ENCODE results near the gene HES4. TPM values are rescaled to one million over a fixed set of nuclear protein-coding genes. Genes with fewer than 3 reads are reported as not detected.

The HES4 gene
- total RNA-seq, 3 donors from 2014 or later (not counting 1 experiment from before 2014, with no cell fraction given), result 15.4 to 35.5 (median 28.9) TPM

GRCh38 chr1:1004780-1005697, 5.1 kb upstream of the HES4 start:
- intact Hi-C loops (cut with micrococcal nuclease), result no loop called here
- H3K27me3 Mint-ChIP-seq (ENCODE audit: low read depth in 2 of 2), result peaks cover 11 to 31% of the 10 kb centered on the region in 2 donors
- Histone ChIP-seq H3K27ac (ENCODE audit: low read length) (no peak overlapping the region), H3K4me3 (ENCODE audit: low read length) (no peak overlapping the region), H3K27me3 (ENCODE audit: control insufficient read depth, insufficient read depth, low read length) (peaks cover 25% of the 10 kb centered on the region), H3K36me3 (ENCODE audit: control insufficient read depth, insufficient read depth, low read length) (no peaks in the 10 kb centered on the region), H3K9me3 (ENCODE audit: control insufficient read depth, insufficient read depth, low read length) (no peaks in the 10 kb centered on the region), H3K4me1 (ENCODE audit: control insufficient read depth, insufficient read depth, low read length) (peaks cover 49% of the 10 kb centered on the region)
- no peaks in the 10 kb centered on the region for H3K9me3 Mint-ChIP-seq
- WGBS (ENCODE audit: insufficient coverage), result 12% methylated on average over 21 of the region's 21 CpGs
- TF ChIP-seq CTCF (IDR thresholded peaks at IDR 0.05), result no peak
- peak overlapping the region; percentile 68 for H3K4me3 Mint-ChIP-seq
- DNase-seq (no peak), ATAC-seq (peak; percentile 2 to 8 (median 4))
- H3K36me3 Mint-ChIP-seq, result no peaks in the 10 kb centered on the region
- peaks cover 20 to 23% of the 10 kb centered on the region in 2 donors for H3K4me1 Mint-ChIP-seq
- H3K27ac Mint-ChIP-seq, result peak overlapping the region; percentile 43 to 78

DNA sequence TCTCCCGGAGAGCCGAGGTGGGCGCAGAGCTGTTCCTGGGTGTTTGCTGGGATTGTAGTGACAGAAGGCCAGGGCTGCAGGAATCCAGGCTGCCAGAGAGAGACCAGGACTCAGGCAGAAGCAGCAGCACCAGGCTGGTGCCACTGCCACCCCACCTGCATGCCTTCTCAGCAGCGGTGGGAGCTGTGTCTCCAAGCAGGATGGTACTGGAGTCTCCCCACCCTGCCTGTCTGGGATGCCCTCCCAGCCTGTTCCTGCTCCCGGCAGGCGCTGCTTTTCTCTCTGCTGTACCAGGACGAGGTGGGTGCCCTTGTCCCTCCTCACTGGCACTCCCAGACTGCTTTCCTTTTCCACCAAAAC, 4.5 kb upstream of the HES4 start:
- WGBS (ENCODE audit: insufficient coverage), result 55% methylated on average over 7 of the region's 7 CpGs
- Mint-ChIP-seq H3K27ac (peak overlapping the region; percentile 43 to 78), H3K27me3 (ENCODE audit: low read depth in 2 of 2) (peaks cover 11 to 31% of the 10 kb centered on the region in 2 donors), H3K36me3 (no peaks in the 10 kb centered on the region), H3K9me3 (no peaks in the 10 kb centered on the region), H3K4me1 (peaks cover 20 to 23% of the 10 kb centered on the region in 2 donors), H3K4me3 (peak overlapping the region; percentile 65)
- ATAC-seq (no peak), DNase-seq (no peak)
- Histone ChIP-seq H3K36me3 (ENCODE audit: control insufficient read depth, insufficient read depth, low read length) (no peaks in the 10 kb centered on the region), H3K27ac (ENCODE audit: low read length) (no peak overlapping the region), H3K27me3 (ENCODE audit: control insufficient read depth, insufficient read depth, low read length) (peaks cover 27% of the 10 kb centered on the region), H3K9me3 (ENCODE audit: control insufficient read depth, insufficient read depth, low read length) (no peaks in the 10 kb centered on the region), H3K4me1 (ENCODE audit: control insufficient read depth, insufficient read depth, low read length) (peaks cover 46% of the 10 kb centered on the region), H3K4me3 (ENCODE audit: low read length) (no peak overlapping the region)
- no peak for TF ChIP-seq CTCF (IDR thresholded peaks at IDR 0.05)
- intact Hi-C loops (cut with micrococcal nuclease), result no loop called here

DNA sequence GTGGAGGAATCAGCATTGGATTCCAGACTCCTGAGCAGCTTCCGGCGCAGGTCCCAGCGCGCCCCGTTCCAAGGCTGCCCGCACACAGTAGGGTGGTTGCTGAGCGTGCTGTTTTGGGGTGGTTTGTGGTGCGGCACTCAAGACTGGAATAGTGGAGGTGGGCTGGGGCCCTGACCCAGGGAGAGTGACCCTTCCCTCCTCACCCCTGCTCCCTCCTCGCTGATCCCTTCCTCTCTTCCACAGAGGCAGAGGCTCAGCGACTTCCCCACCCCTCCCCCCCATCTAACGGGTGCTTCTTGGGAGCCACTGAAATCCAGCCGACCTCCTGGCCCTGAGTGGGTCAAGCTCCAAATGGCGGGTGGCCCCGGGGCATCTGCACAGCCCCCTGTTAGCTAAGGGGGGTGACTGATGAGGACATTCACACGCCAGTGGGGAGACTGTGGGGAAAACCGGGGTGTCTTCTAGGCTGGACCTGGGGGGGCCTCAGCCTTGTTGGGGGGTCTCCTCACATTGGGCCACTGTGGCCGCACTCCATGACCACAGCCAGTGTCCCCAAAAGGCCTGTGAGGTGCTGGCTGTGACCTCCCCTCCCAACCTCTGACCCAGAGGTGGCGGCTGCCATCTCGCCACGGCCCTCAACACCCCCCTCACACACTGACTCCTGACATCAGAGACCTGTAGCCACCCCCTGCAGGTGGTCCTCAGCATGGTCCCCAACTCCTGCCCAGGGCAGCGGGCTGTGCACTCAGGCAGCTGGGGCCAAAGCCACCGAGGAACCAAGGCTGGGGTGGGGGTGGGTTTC, 3.9 kb upstream of the HES4 start:
- H3K36me3 ChIP-seq (ENCODE audit: control insufficient read depth, insufficient read depth, low read length), result no peaks in the 10 kb centered on the region
- no peak for TF ChIP-seq CTCF (IDR thresholded peaks at IDR 0.05)
- H3K9me3 ChIP-seq (ENCODE audit: control insufficient read depth, insufficient read depth, low read length), result no peaks in the 10 kb centered on the region
- H3K27ac ChIP-seq (ENCODE audit: low read length), result no peak overlapping the region
- no peak overlapping the region for H3K27ac Mint-ChIP-seq
- peaks cover 15 to 17% of the 10 kb centered on the region in 2 donors for H3K4me1 Mint-ChIP-seq
- no peak overlapping the region for H3K4me3 ChIP-seq (ENCODE audit: low read length)
- intact Hi-C loops (cut with micrococcal nuclease), result no loop called here
- 79% methylated on average over 17 of the region's 22 CpGs for WGBS (ENCODE audit: insufficient coverage)
- no peak for ATAC-seq
- H3K27me3 Mint-ChIP-seq (ENCODE audit: low read depth in 2 of 2), result peaks cover 11 to 31% of the 10 kb centered on the region in 2 donors
- H3K4me1 ChIP-seq (ENCODE audit: control insufficient read depth, insufficient read depth, low read length), result peaks cover 43% of the 10 kb centered on the region
- DNase-seq, result no peak
- no peak overlapping the region for H3K4me3 Mint-ChIP-seq
- H3K27me3 ChIP-seq (ENCODE audit: control insufficient read depth, insufficient read depth, low read length), result peaks cover 28% of the 10 kb centered on the region
- H3K9me3 Mint-ChIP-seq, result no peaks in the 10 kb centered on the region
- no peaks in the 10 kb centered on the region for H3K36me3 Mint-ChIP-seq

All from natural killer cell (primary cell).